Midbrain (tissue), 1 donor: ENCODE data around the gene SLC35C1.

Source experiments
- DNase-seq: peaks from one replicate; lab custom pipeline; 2025; lab: John Stamatoyannopoulos, UW

Gene SLC35C1

DNA sequence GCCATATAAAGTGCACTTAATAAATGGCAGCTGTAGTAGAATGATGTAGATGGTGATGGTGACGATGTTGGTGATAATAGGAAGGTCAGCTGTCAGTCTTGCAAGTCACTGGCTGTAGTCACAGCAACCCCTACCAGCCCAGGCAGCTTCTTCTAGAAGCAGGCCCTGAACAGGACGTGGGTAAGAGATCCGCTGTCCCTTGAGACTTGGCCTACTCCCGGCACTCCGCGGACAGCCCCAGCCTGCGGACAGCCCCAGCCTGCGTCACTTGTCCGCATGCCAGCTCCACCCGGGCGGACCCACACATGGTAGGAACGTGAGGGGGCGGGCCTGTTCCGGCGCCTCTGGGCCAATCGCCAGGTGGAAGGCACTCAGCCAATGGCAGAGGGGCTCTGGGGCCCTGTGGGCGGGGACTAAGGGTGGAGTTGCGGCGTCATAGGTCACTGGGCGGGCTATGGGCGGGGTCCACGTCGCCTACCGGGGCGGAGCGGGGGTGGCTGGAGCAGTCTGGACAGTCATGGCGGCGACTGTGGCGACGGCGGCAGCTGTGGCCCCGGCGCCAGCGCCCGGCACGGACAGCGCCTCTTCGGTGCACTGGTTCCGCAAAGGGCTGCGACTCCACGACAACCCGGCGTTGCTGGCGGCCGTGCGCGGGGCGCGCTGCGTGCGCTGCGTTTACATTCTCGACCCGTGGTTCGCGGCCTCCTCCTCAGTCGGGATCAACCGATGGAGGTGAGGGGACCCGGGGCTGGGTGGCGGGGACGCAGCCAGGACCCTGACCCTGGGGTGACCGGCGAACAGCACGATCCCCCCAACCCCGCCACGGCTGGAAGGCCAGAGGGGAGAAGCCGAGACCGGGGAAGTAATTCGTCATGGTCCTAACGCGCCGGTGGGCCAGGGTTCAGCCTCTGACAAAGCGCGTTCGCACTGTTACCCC lies 42.3 kb downstream of the SLC35C1 start, which contains the start of gene CRY2:
Gene CRY2 (plus strand): TSS at position 502 of the 937 bp plus-strand sequence. CDS start 16 bp downstream, at position 518.
- DNase-seq, result peak; percentile 98

DNA sequence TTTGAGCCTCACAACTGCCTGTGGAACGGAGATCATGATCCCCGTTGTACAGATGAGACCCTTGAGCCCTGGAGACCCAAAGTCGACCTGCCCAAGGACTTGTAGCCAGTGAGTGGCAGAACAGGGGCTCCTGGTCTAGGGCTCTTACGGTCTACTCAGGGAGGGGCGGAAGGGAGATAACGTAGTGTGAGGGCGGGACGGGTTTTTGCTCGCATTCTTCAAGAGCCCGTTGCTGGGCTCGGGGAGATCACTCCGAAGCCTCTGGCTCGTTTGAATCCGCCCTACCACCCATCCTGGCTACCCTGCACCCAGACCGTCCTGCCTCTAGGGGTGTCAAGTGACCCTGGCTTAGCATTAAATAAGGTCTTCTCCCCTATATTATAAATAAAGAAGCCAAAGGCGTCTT lies 43.0 kb downstream of the SLC35C1 start:
- DNase-seq, result peak; percentile 33

DNA sequence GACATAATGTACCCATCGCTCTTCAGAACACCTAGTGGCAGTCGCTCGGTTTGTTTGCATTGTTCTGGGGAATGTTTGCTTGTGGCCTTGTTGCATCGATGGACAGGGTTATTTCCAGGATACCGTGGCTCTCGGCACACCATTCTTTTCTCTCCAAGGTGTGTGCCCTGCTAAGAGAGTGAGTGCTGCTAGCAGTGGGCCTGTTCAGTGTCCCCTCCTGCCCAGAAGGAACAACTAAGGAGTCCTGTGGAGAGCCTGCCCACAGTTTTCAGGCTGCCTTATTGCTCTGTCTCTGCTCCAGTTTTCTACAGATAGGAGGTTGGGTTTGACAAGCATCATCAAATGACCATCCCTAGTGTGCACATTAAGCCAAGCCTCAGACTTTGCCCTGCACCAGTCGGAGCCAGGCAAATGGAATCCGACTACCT lies 43.7 kb downstream of the SLC35C1 start:
- DNase-seq, result no peak

DNA sequence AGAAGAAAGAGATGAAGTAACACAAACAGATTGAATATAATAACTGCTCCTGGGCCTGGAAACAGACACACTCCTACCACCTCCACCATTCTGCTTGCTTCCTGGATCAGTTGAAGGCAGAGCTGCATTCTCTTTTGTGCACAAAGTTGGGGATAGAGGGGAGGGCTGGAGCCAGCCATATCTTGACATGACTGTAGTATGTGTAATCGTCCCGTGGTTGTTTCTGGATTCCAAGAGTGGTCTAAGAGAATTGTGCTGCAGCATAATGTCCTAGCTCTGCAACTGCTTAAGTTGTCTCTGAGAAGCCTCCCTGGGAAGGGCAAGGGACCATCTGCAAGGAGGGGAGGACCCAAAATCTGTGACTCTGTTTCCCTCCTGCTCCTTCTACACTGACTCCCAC lies 45.5 kb downstream of the SLC35C1 start:
- no peak for DNase-seq

DNA sequence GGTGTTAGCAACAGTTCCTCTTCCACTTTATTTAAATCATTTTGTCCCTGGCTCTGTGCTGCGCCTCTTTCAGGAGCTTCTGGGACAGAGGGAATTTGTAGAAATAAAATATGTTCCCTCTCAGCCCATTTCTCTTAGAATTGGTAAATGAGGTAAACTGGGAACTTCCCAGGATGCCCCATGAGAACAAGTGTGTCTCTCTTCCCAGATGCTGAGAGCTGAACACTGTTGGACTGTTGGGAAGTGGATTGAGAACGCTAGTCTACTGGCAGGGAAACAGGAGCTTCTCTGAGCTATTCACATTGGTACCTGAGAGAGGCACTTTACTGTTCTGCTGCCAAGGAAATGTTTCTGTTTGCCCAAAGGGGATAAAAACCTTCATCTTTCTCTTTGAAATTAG lies 46.3 kb downstream of the SLC35C1 start:
- DNase-seq, result peak; percentile 21

DNA sequence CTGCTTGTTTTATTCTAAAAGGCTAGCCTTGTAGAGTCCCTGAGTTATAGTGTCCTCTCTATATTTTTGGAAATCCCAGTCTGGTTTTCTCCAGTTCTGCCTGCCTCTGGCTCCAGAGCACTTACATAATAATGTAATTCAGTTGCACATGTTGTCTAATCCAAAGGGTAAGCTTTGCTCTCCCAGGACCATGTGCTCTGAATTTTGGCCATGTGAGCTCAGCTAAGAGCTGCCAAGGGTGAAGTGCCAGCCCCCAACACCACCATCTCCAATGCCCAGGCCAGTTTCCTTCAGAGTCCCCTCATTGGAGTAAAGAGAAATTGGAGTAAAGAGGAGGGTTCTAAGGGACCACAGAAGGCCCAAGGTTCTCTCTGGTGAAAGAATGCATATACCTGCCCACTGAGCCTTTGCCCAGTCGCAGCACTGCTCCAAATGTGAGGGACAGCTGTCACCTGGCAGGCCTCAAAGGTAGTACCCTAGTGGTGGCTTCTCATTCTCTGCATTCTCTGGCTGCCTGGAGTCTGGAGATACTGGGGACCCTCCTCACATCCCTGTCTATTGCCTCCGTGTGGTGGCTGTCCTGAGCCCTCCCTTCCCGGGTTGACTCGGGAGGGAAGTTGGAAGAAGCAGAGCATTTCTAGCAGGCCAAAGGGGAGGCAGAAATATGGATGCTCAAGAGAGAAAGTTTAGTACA lies 47.2 kb downstream of the SLC35C1 start:
- DNase-seq, result peak; percentile 77

DNA sequence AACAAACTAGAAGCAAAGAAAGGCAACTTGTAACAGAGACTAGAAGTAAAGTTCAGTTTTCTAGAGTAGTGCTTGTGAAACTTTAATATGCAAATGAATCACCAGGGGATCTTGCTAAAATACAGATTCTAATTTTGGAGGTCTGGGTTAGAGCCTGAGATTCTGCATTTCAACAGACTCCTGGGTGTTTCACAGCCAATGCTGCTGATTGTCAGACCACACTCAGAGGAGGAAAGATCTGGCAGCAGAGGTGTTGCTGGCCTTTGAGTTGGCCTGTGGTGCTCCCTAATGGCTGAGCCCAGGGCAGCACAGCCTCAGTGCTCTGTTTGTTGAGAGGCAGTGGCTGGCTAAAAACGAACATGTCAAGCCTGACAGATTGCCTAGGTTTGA lies 47.8 kb downstream of the SLC35C1 start:
- no peak for DNase-seq

DNA sequence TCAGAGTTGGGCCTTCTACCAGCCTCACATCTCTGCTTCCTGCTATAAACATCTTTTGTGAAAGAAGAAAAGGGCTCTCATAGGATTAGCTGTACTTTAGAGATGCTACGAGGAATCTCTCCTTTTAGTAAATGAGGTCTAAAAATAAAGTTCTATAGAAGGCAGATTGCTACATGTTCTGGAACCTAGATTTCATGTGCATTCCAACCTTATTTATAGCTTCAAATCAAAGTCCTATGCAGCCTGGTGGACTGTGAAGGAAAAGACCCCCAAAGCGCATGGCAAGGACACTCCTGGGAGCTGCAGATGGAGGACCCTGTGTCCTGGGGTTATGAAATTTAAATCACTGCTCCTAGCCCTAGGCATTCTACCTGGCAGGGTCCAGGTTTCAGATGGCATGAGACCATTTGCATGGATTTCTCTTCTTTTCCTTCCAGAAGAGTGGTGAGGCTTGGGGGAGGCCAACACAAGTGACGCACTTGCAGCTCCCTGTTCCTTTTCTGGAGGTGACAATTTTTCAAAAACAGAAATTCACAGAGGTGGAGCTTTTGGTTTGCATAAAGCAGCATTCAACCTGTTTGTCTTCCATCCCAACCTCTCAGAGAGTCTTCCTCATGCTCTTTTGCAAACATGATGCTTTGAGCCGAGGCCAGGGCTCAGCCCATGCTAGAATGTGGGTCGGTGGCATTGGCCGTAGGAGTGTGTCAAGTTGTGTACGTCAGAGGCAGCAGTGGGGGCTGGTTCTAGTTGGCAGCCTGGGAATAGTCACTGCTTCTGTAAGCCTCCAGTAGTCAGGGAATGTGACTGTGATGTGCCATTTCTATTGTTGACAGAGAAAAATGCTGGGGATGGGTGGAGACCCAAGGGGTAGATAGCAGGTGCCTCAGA lies 48.6 kb downstream of the SLC35C1 start:
- peak; percentile 31 for DNase-seq

DNA sequence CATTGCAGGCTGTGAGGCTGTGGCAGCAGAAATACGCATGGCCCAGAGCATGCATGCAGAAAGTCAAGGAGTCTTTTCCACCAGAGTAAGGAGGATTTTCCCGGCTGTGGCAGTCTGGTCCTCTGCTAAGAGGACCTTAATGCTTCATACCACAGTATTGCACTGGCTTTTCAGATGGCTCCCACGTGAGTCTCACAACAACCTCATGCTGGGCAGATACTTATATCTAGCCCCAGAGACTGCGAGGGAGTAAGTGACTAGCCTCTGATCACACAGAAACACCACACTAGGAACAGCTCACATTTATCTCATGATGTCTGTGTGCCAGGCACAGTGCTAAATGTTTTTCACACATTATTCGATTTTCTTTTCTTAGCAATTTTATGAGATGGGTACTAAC lies 50.4 kb downstream of the SLC35C1 start:
- no peak for DNase-seq

DNA sequence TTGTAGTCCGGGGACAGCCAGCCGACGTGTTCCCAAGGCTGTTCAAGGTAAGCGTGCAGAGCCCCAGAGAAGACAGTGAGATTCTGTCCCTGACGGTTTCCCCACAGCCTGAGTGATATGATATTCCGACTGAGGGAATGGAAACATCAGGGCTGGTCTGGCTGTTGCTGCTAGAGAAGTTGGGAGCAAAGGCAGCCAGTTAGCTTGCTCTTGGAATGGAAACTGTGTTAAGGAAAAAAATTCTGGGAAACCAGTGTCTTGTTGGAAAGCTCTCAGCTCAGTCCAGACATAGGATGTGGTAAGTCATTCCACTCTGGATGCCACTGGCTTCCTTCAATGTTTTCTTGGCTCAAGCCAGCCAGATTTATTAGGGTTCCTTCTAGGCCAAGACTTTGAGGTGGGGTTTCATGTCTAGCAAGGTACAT lies 51.1 kb downstream of the SLC35C1 start:
- DNase-seq, result no peak

DNA sequence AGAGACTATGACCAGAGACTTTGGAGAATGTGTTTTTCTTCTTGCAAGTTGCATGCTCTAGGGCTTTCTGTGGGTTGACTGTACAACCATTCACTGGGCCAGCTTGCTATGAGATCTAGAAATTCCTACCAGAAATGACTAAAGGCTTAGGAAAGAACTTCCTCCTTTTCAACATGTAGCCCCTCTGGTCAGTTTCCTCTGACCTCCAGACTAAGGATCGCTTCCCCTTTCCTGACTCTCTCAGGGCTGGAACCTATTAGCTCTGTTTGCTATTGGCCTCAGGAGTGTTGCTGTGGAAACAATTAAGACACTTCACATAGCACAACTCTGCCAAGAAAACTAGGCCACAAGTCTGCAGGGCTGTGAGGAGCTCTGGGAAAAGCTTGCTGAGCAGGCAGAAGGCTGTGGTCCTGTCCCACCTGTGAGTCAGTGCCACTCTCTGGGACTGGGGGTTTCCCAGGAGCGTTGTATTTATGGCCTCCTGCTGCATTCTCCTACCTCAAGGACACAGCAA lies 53.1 kb downstream of the SLC35C1 start:
- DNase-seq, result peak; percentile 59

DNA sequence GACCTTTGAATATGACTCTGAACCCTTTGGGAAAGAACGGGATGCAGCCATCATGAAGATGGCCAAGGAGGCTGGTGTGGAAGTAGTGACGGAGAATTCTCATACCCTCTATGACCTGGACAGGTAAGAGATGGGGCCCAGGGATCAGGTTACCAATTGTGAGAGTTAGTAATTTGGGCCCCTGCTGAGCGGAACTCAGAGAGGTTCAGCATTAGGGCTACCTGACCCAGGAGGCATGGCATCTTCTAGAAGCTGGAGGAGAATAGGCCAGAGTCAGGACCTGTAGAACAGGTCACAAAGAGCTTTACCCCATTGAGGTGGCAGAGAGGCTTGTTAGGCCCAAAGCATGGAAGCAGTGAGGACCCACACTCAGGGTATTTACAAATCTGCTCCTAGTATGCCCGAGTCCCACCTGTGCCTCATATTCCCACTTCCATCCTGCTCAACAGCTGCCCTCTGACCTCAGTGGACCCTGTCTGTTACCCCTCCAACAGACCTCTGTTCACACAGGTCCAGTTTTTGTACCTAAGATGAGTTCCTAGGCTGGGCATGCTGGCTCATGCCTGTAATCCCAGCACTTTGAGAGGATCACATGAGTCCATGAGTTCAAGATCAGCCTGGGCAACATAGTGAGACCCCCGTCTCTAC lies 53.9 kb downstream of the SLC35C1 start:
- no peak for DNase-seq

DNA sequence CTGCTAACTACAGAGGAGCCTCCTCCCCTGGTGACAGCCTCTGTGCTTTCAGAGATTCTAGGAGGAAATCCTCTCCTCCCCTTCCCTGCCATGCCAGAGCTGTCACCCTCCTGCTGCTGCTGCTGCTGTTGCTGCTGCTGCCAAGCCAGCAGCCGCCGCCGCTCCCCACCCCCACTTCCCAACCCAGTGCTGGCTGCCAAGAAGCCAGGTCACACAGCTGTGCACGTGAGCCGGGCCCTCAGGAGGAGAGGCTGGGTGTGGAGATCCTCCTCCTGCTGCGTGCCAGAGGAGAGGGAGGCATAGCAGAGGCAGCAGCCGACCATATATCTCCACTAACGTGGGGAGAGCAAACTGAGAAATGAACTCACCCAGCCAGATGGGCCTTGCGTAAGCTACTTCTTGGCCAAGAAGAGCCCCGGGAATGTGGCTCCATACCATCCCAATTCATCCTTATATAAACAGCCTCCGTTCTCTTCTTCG lies 54.8 kb downstream of the SLC35C1 start:
- peak; percentile 86 for DNase-seq

DNA sequence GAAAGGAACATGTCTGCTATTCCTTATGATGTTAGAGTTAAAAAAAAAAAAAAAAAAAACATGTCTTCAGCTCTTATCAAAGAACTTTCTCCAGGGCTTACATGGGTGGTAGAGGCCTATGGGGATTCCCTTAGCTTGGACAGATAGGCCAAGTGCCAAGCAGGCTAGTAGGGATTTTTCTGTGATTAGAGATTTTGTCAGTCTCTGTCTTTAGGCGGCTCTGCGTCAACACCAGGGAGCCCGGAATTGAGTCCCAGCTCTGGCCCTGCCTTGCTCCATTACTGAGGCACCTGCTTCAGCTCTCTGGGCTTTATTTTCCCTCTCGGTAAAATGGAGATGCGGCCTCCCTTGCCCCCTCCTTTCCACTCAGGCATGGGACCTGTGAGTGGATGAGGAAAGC lies 55.4 kb downstream of the SLC35C1 start:
- no peak for DNase-seq

DNA sequence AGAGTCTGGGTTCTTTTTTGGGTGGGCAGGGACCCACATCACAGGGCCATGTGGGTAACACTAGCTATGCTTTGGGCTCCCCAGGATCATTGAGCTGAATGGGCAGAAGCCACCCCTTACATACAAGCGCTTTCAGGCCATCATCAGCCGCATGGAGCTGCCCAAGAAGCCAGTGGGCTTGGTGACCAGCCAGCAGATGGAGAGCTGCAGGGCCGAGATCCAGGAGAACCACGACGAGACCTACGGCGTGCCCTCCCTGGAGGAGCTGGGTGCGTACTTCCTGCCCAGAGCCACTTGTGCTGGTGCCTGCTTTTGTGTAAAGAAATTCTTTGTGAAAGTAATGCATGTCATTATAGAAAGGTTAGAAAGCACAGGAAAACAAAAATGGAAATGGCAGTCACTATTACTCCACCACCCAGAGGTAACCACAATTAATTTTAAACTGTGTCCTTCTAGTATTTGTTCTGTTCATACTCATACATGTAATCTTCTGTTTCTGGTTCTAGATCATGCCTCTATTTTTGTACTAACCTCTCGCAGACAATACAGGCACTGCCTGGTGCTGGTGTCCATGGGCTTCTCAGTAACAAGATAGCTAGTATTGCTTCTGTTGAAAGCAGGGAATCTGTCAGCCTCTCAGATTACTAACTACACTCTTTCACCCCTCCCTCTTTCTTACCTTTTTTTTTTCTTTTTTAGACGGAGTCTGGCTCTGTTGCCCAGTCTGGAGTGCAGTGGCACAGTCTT lies 56.0 kb downstream of the SLC35C1 start:
- no peak for DNase-seq
